Stimulated activated CD8-positive, alpha-beta memory T cell treated with anti-CD3 and anti-CD28 coated beads, Interleukin-4, amount 100 ng/mL, for 4 hours (primary cell): ENCODE measurements around the gene PNKP.
A peak's percentile ranks its signal among the peaks of the same experiment; 100 is the strongest.

Experiments used
- DNase-seq, 2 donors: peaks; one replicate each; pipeline ENCODE4 v3.0.0-alpha.2; 2020; ENCODE audit warnings: low read depth in 2 of 2, low spot score in 1 of 2

Gene PNKP

GRCh38 chr19:49876422-49877019 lies 9.1 kb upstream of the PNKP start:
- DNase-seq = peak; percentile 93 to 96

- no peak for DNase-seq
Measured at GRCh38 chr19:49875857-49876421, 8.6 kb upstream of the PNKP start.

GRCh38 chr19:49875177-49875576 lies 7.8 kb upstream of the PNKP start:
- DNase-seq = no peak

- DNase-seq = no peak
Measured at GRCh38 chr19:49874503-49875157, 7.3 kb upstream of the PNKP start.

GRCh38 chr19:49873834-49874233 lies 6.5 kb upstream of the PNKP start:
- DNase-seq = no peak

- DNase-seq = no peak
Measured at GRCh38 chr19:49873129-49873521, 5.7 kb upstream of the PNKP start.

GRCh38 chr19:49872245-49873128 lies 5.1 kb upstream of the PNKP start:
- DNase-seq = no peak

GRCh38 chr19:49871349-49871985 lies 4.1 kb upstream of the PNKP start:
- DNase-seq = no peak

- no peak for DNase-seq
Measured at GRCh38 chr19:49870309-49870901, 3.0 kb upstream of the PNKP start.

GRCh38 chr19:49869484-49870308 lies 2.3 kb upstream of the PNKP start:
- DNase-seq = peak; percentile 64 to 73

- no peak for DNase-seq
Measured at GRCh38 chr19:49869009-49869483, 1.7 kb upstream of the PNKP start.

- no peak for DNase-seq
Measured at GRCh38 chr19:49864890-49865289, 2.5 kb downstream of the PNKP start.

- no peak for DNase-seq
Measured at GRCh38 chr19:49863935-49864320, 3.4 kb downstream of the PNKP start.

GRCh38 chr19:49863254-49863934 lies 4.0 kb downstream of the PNKP start:
- DNase-seq = no peak

- DNase-seq = no peak
Measured at GRCh38 chr19:49862391-49863253, 4.8 kb downstream of the PNKP start.

GRCh38 chr19:49861541-49862378 lies 5.6 kb downstream of the PNKP start:
- no peak for DNase-seq

GRCh38 chr19:49861107-49861506 lies 6.3 kb downstream of the PNKP start:
- DNase-seq = no peak
